Activated CD4-positive, alpha-beta T cell treated with anti-CD3 and anti-CD28 coated beads, Interleukin-2, amount 10 ng/mL, durations not matched to agents 7 days and 5 days (primary cell): ENCODE data around the gene MCTS1. TPM values are rescaled to one million over a fixed set of nuclear protein-coding genes. Genes with fewer than 3 reads are reported as not detected.
"Not testable (repeated sequence)": the region's sequence is repeated elsewhere in the genome, so short reads cannot be mapped to it uniquely, and the experiment has no call there.

Experiments
- CTCF ChIA-PET: fragments of 350-600 bp; sonication (Branson Sonifier 250); formaldehyde crosslinking; loops from one replicate; lab custom pipeline; 2021; ENCODE audit warnings: antibody characterized with exemption; lab: Charles Lee
- POLR2A ChIA-PET: fragments of 350-600 bp; sonication (Branson Sonifier 250); formaldehyde crosslinking; loops from one replicate; lab custom pipeline; 2021; ENCODE audit warnings: antibody characterized with exemption; lab: Charles Lee
- DNase-seq: peaks from one replicate; pipeline ENCODE4 v3.0.0-alpha.2; 2020
- H3K27ac Mint-ChIP-seq: one replicate; pipeline ENCODE4 v1.8.0; 2021; ENCODE audit warnings: mild to moderate bottlenecking, moderate library complexity, mixed read lengths
- H3K27me3 Mint-ChIP-seq: one replicate; pipeline ENCODE4 v1.8.0; 2021; ENCODE audit warnings: mixed read lengths
- H3K36me3 Mint-ChIP-seq: one replicate; pipeline ENCODE4 v1.8.0; 2021; ENCODE audit warnings: low read depth, mixed read lengths
- H3K4me1 Mint-ChIP-seq: one replicate; pipeline ENCODE4 v1.8.0; 2021; ENCODE audit warnings: mixed read lengths
- H3K4me3 Mint-ChIP-seq: one replicate; pipeline ENCODE4 v1.8.0; 2021; ENCODE audit warnings: mild to moderate bottlenecking, moderate library complexity, mixed read lengths
- H3K9me3 Mint-ChIP-seq: one replicate; pipeline ENCODE4 v1.8.0; 2021; ENCODE audit warnings: mixed read lengths
- total RNA-seq, 2 experiments: library from RNA; stranded (reverse); gene quantifications; one replicate each; pipeline ENCODE4 v1.2.3, GENCODE V29; 2021

The MCTS1 gene
- total RNA-seq, 2 experiments from 2014 or later = 51.1 to 59.0 TPM

- Mint-ChIP-seq H3K4me1 (no peaks in the 10 kb centered on the region), H3K4me3 (no peak overlapping the region), H3K36me3 (no peaks in the 10 kb centered on the region), H3K27me3 (no peaks in the 10 kb centered on the region), H3K9me3 (no peaks in the 10 kb centered on the region), H3K27ac (no peak overlapping the region)
- no peak for DNase-seq
- CTCF ChIA-PET = no interaction called here
- POLR2A ChIA-PET = no interaction called here
These were observed 43.2 kb downstream of the MCTS1 start for GRCh38 chrX:120647127-120647526.

- H3K4me1 Mint-ChIP-seq, H3K4me3 Mint-ChIP-seq, H3K27ac Mint-ChIP-seq, POLR2A ChIA-PET, CTCF ChIA-PET, H3K36me3 Mint-ChIP-seq, DNase-seq, H3K27me3 Mint-ChIP-seq, H3K9me3 Mint-ChIP-seq: not testable (repeated sequence)
These were observed 48.4 kb downstream of the MCTS1 start for GRCh38 chrX:120652256-120652655.

GRCh38 chrX:120653000-120653399 lies 49.1 kb downstream of the MCTS1 start:
- ChIA-PET POLR2A (no interaction called here), CTCF (no interaction called here)
- Mint-ChIP-seq H3K36me3 (no peaks in the 10 kb centered on the region), H3K27ac (no peak overlapping the region), H3K4me3 (no peak overlapping the region), H3K4me1 (no peaks in the 10 kb centered on the region), H3K27me3 (no peaks in the 10 kb centered on the region), H3K9me3 (no peaks in the 10 kb centered on the region)
- no peak for DNase-seq

- CTCF ChIA-PET = interaction anchor here (0.9 kb wide), 1 partner anchor 10 kb away, joined by 3 read pairs; no protein-coding TSS in a partner anchor
- Mint-ChIP-seq H3K27ac (no peak overlapping the region), H3K9me3 (no peaks in the 10 kb centered on the region), H3K27me3 (no peaks in the 10 kb centered on the region), H3K4me1 (peaks cover 7% of the 10 kb centered on the region), H3K36me3 (no peaks in the 10 kb centered on the region), H3K4me3 (no peak overlapping the region)
- POLR2A ChIA-PET = no interaction called here
- DNase-seq = no peak
These were observed 56.7 kb downstream of the MCTS1 start for GRCh38 chrX:120660637-120661036.

Other genes starting within 250 kb of the MCTS1 start
- not detected for gene ATP1B4, start 242.0 kb upstream of the MCTS1 start, total RNA-seq
- gene LAMP2, start 134.8 kb upstream of the MCTS1 start, total RNA-seq = 10 to 100 TPM; 47.7 to 59.5 TPM
- 10 to 100 TPM; 44.8 to 46.2 TPM for gene CUL4B, start 43.1 kb upstream of the MCTS1 start, total RNA-seq
- 10 to 100 TPM; 24.8 to 25.6 TPM for gene C1GALT1C1, start 26.0 kb downstream of the MCTS1 start, total RNA-seq